HG02759 (cell line): Measurements from ENCODE around the gene EPHA8.

Source experiments
- ATAC-seq: cut with Tn5 transposase; IDR thresholded peaks from one replicate; pipeline ENCODE4 v1.9.1; 2021; ENCODE audit warnings: mild to moderate bottlenecking, moderate library complexity; ENCODE audit not compliant: unreplicated experiment

EPHA8 gene

GRCh38 chr1:22535399-22535798, 27.9 kb upstream of the EPHA8 start:
- ATAC-seq, result no peak

DNA sequence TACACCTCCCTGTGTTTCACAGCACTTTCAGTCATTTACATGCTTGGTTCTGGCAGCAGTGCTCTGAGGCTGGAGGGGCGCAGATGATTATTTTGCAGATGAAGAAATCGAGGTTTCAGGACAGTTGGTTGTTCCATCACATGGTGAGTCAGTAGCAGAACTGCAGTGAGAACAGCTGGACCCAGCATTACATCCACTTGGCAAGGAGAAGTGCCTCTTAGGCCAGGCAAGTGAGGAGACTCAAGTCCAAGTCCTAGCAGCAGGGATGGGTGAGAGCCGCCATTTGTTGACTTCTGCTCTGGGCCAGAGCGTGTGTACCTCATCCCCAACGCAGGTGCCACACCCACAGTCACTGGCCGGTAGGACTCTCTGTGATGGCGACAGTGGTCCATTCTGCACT, 26.8 kb upstream of the EPHA8 start:
- ATAC-seq, result no peak

GRCh38 chr1:22537441-22538139, 25.7 kb upstream of the EPHA8 start:
- ATAC-seq, result no peak

- ATAC-seq, result no peak
These were observed 23.7 kb upstream of the EPHA8 start for GRCh38 chr1:22539510-22540118.

DNA sequence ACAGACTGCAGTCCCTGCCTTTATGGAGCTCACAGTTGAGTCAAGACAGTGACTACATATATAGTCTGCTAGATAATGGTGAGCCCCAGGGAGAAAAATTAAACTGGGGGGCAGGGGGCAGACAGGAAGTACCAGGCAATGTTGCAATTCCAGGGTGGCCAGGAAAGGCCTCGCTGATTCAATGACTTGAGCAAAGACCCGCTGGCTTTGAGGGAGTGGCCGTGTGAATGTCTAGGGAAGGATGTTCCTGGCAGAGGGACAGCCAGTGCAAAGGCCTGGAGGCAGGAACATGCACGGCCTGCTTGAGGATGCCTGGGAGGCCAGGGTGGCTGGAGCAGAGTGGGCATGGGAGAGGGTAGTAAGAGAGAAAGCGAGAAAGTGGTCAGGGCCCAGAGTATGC, 23.0 kb upstream of the EPHA8 start:
- no peak for ATAC-seq

DNA sequence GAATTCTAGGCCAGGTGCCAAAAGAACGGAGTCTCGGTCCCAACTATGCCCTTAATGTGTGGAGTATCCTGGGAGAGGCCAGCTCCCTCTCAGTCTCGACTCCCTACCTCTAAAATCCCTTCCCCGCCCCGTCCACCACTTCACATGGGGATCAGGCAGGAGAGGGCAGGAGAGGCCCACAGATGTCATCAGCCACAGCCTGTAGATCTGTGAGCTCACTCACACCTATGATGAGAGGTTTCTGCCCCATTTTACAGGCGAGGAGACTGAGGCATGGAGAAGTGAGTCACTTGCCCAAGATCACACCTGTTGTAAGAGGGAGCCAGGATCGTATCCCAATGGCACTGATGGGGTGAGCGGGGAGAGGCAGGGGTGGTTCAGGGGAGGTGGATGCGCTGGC, 20.4 kb upstream of the EPHA8 start:
- no peak for ATAC-seq

DNA sequence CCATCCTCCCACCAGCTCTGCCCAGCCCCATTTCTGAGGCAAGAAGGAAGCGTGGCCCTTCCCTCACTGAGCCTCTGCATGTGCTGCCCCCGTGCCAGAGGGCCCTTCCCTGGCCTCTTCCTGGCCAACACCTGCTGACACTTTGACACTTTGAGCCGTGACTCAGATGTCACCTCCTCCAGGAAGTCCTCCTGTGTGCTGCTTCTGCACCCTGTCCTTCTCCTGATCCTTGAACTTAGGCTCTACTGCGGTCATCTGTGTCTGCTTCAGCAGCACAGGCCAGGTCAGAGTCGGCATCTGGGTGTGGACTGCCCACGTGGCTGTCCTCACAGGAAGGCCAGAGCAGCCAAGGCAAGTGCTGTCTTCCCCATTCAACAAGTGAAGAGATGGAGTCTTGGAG, 19.6 kb upstream of the EPHA8 start:
- ATAC-seq, result no peak

- no peak for ATAC-seq
These were observed 18.7 kb upstream of the EPHA8 start for GRCh38 chr1:22544606-22545005.

DNA sequence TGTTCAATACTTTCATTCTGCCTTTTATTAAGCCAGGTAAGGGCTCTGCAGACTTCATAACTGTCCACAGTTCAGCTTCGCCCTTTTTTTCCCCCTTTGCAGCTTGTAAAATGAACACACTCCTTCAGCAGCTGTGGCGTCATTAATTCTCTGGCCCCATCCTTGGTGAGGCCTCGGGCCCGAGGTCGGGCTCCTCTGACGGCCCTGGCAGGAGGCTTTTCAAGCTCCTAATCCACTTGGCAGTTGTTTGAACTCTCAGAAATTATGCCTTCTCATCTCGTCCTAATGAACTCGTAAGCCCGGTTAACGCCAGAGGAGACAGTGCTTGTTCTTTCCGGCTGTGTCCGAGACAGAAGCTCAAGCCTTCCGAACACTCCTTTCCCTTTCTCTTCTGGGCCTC, 18.1 kb upstream of the EPHA8 start:
- no peak for ATAC-seq

DNA sequence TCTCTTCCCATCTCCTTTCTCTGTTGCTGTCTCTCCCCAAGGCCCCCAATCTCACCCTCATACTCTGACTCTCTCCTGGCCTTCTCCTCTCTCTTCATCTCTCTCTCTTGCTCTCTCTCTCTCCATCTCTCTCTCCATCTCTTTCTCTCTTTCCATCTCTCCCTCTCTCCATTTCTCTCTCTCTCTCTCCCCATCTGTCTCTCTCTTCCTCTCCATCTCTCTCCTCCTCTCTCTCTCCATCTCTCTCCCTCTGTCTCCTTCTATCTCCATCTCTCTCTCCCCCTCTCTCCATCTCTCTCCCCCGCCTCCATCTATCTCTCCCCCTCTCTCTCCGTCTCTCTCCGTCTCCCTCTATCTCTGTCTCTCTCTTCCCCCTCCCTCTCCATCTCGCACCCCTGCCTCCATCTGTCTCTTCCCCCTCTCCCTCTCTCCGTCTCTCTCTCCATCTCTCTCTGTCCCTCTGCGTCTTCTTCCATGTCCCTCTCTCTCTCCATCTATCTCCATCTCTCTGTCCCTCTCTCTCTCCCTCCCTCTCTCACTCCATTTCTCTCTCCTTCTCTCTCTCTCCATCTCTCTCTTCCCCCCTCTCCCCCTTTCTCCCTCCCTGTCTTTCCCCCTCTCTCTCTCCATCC, 16.0 kb upstream of the EPHA8 start:
- ATAC-seq, result no peak

- no peak for ATAC-seq
These were observed 15.3 kb upstream of the EPHA8 start for GRCh38 chr1:22547818-22548462.

- ATAC-seq, result no peak
These were observed 13.3 kb upstream of the EPHA8 start for GRCh38 chr1:22550021-22550420.

DNA sequence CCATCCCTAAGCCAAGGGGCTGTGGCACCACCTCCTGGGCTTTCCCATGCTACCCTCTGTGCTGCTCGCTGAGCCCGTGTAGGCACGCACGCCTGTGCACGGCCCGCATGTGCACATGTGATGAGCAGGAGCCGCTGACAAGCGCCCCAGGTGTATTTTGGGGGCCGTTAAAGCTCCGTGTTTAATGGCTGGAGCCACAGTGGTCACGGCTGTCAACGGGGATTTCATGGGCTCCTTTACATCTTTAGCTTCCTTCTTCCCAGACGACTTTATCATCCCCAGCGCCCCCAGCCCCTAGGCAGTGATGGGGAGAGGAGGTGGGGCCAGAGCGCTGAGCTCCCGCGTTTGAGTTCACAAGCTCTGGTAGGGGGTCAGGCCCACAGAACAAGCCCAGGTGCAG, 11.7 kb upstream of the EPHA8 start:
- no peak for ATAC-seq

- ATAC-seq, result no peak
These were observed 11.3 kb upstream of the EPHA8 start for GRCh38 chr1:22552021-22552420.

- no peak for ATAC-seq
These were observed 10.0 kb upstream of the EPHA8 start for GRCh38 chr1:22553104-22553880.

- ATAC-seq, result no peak
These were observed 9.2 kb upstream of the EPHA8 start for GRCh38 chr1:22553991-22554522.

DNA sequence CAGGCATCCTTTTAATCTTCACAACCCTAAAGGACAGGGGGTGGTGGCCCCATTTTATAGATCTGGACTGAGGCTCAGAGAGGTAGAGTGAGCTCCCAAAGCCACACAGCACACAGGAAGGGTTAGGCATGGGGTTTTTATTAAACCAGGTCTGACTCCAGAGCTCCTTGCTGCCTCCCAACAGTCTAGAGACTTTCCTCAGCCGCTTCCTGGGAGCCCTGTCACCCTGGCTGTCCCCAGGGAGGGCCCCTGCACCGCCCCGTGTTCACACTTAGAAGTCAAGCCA, 8.0 kb upstream of the EPHA8 start:
- no peak for ATAC-seq

- ATAC-seq, result no peak
These were observed 6.7 kb upstream of the EPHA8 start for GRCh38 chr1:22556391-22557104.

GRCh38 chr1:22557341-22557950, 5.8 kb upstream of the EPHA8 start:
- no peak for ATAC-seq
